H1 (cell line): ENCODE data around the gene HINT3. TPM values are rescaled to one million over a fixed set of nuclear protein-coding genes. Genes with fewer than 3 reads are reported as not detected.

Experiments
- CTCF ChIA-PET: fragments of 300-600 bp; sonication (Branson Sonifier 250); formaldehyde crosslinking; loops from one replicate; lab custom pipeline; 2021; ENCODE audit not compliant: partially characterized antibody; lab: Charles Lee
- POLR2A ChIA-PET: fragments of 300-600 bp; sonication (Branson Sonifier 250); formaldehyde crosslinking; loops from one replicate; lab custom pipeline; 2021; ENCODE audit warnings: inconsistent platforms; ENCODE audit not compliant: partially characterized antibody; lab: Charles Lee
- DNase-seq, 2 experiments: peaks; one replicate each; pipeline versions ENCODE4 v3.0.0 to v3.0.0-alpha.2; 2010 to 2022; ENCODE audit warnings: low spot score in 2 of 2, low read depth in 1 of 2, mixed read lengths in 1 of 2
- FAIRE-seq: peaks from 2 replicates; lab custom pipeline; 2011; peaks lifted over from hg19 to GRCh38; lab: Jason Lieb, UNC
- H2AFZ ChIP-seq: 2 replicates; pipeline ENCODE4 v1.8.1; 2012; ENCODE audit warnings: low read length, inconsistent platforms
- H2AK5ac ChIP-seq: 2 replicates; pipeline ENCODE4 v1.6.1; 2013; ENCODE audit warnings: low read depth, low read length
- H2BK120ac ChIP-seq: replicated peaks from 2 replicates; pipeline ENCODE3; 2013; ENCODE audit warnings: low read depth, low read length, inconsistent platforms
- H2BK12ac ChIP-seq: 2 replicates; pipeline ENCODE4 v1.6.1; 2013; ENCODE audit warnings: low read depth, low read length
- H2BK15ac ChIP-seq: 2 replicates; pipeline ENCODE4 v1.6.1; 2013; ENCODE audit warnings: low read length
- H2BK20ac ChIP-seq: 2 replicates; pipeline ENCODE4 v1.6.1; 2013; ENCODE audit warnings: low read length
- H2BK5ac ChIP-seq: 2 replicates; pipeline ENCODE4 v1.6.1; 2013; ENCODE audit warnings: low read depth, low read length
- H3K14ac ChIP-seq: 2 replicates; pipeline ENCODE4 v1.6.1; 2013; ENCODE audit warnings: inconsistent platforms; ENCODE audit not compliant: insufficient read length
- H3K18ac ChIP-seq: 2 replicates; pipeline ENCODE4 v1.6.1; 2013; ENCODE audit warnings: low read length; ENCODE audit errors: extremely low read depth
- H3K23ac ChIP-seq: 2 replicates; pipeline ENCODE4 v1.6.1; 2013; ENCODE audit warnings: inconsistent platforms; ENCODE audit not compliant: insufficient read length
- H3K23me2 ChIP-seq: 2 replicates; pipeline ENCODE4 v1.6.1; 2013; ENCODE audit warnings: low read depth, low read length
- H3K27ac ChIP-seq: 2 replicates; pipeline ENCODE4 v1.6.1; 2011; ENCODE audit warnings: low read depth, low read length, inconsistent platforms
- H3K27me3 ChIP-seq, 4 experiments: replicated peaks in 1 of 4; 1 replicate in 1 of 4; 2 replicates in 3 of 4; pipeline versions ENCODE4 v1.6.1 to v1.8.1; 2011 to 2013; ENCODE audit warnings: low read length in 3 of 4, mild to moderate bottlenecking in 3 of 4, inconsistent platforms in 2 of 4, mixed read lengths in 2 of 4, moderate library complexity in 1 of 4; ENCODE audit not compliant: control insufficient read depth in 3 of 4, insufficient read depth in 3 of 4; ENCODE audit errors: extremely low read depth in 1 of 4
- H3K36me3 ChIP-seq, 4 experiments: 2 replicates each; pipeline versions ENCODE4 v1.6.1 to v1.8.1; 2011 to 2013; ENCODE audit warnings: mild to moderate bottlenecking in 4 of 4, low read length in 3 of 4, moderate library complexity in 2 of 4, control low read depth in 1 of 4, inconsistent platforms in 1 of 4; ENCODE audit not compliant: insufficient read depth in 4 of 4, control insufficient read depth in 2 of 4
- H3K4ac ChIP-seq: replicated peaks from 2 replicates; pipeline ENCODE3; 2013; ENCODE audit warnings: low read length, low read depth, mixed read lengths, inconsistent platforms; ENCODE audit not compliant: insufficient read length
- H3K4me1 ChIP-seq, 4 experiments: replicated peaks in 1 of 4; 1 replicate in 1 of 4; 2 replicates in 3 of 4; pipeline versions ENCODE4 v1.6.1 to v1.8.1; 2011 to 2013; ENCODE audit warnings: low read length in 3 of 4, inconsistent platforms in 2 of 4, mixed read lengths in 1 of 4; ENCODE audit not compliant: insufficient read depth in 4 of 4, control insufficient read depth in 3 of 4
- H3K4me2 ChIP-seq, 2 experiments: 2 replicates each; pipeline versions ENCODE4 v1.6.1 to v1.8.1; 2011 to 2013; ENCODE audit warnings: low read depth in 2 of 2, low read length in 2 of 2, control low read depth in 1 of 2, inconsistent platforms in 1 of 2, mild to moderate bottlenecking in 1 of 2; ENCODE audit not compliant: insufficient read depth in 1 of 2
- H3K4me3 ChIP-seq, 4 experiments: fragments of 200-600, 300-600 bp in 1 of 4; sonication (generic), shearing (Covaris generic), sonication (Bioruptor Twin) in 1 of 4; 2 replicates each; pipeline versions ENCODE4 v1.5.1 to v1.8.1; 2011 to 2016; ENCODE audit warnings: low read length in 4 of 4, low read depth in 3 of 4, control low read depth in 2 of 4, inconsistent platforms in 2 of 4, mild to moderate bottlenecking in 2 of 4, mixed read lengths in 1 of 4, moderate library complexity in 1 of 4; ENCODE audit not compliant: insufficient read depth in 2 of 4; ENCODE audit errors: extremely low read depth in 1 of 4
- H3K56ac ChIP-seq: replicated peaks from 2 replicates; pipeline ENCODE3; 2013; ENCODE audit warnings: low read depth, mild to moderate bottlenecking, mixed read lengths, low read length, inconsistent platforms; ENCODE audit not compliant: insufficient read length
- H3K79me1 ChIP-seq: 2 replicates; pipeline ENCODE4 v1.6.1; 2013; ENCODE audit warnings: low read depth, low read length, control low read depth
- H3K79me2 ChIP-seq, 2 experiments: 2 replicates each; pipeline versions ENCODE4 v1.6.1 to v1.8.1; 2012 to 2013; ENCODE audit warnings: low read length in 2 of 2, mild to moderate bottlenecking in 2 of 2, inconsistent platforms in 1 of 2; ENCODE audit not compliant: insufficient read depth in 2 of 2, control insufficient read depth in 1 of 2
- H3K9ac ChIP-seq, 4 experiments: replicated peaks in 1 of 4; 1 replicate in 1 of 4; 2 replicates in 3 of 4; pipeline versions ENCODE4 v1.6.1 to v1.8.1; 2011 to 2013; ENCODE audit warnings: low read depth in 3 of 4, low read length in 3 of 4, control low read depth in 2 of 4, mild to moderate bottlenecking in 2 of 4, moderate library complexity in 2 of 4, inconsistent platforms in 1 of 4; ENCODE audit errors: extremely low read depth in 1 of 4
- H3K9me3 ChIP-seq, 2 experiments: 2 replicates each; pipeline versions ENCODE4 v1.6.1 to v1.8.1; 2012 to 2013; ENCODE audit warnings: mild to moderate bottlenecking in 2 of 2, moderate library complexity in 2 of 2, control low read depth in 1 of 2, inconsistent platforms in 1 of 2, low read depth in 1 of 2, low read length in 1 of 2, mixed read lengths in 1 of 2; ENCODE audit not compliant: insufficient read depth in 2 of 2
- H4K20me1 ChIP-seq, 2 experiments: replicated peaks in 1 of 2; 2 replicates each; pipeline versions ENCODE3 to v1.8.1; 2011 to 2013; ENCODE audit warnings: inconsistent platforms in 2 of 2, low read length in 2 of 2, mild to moderate bottlenecking in 1 of 2; ENCODE audit not compliant: insufficient read depth in 2 of 2, control insufficient read depth in 1 of 2
- H4K5ac ChIP-seq: 2 replicates; pipeline ENCODE4 v1.6.1; 2013; ENCODE audit warnings: low read length, low read depth, mixed read lengths, inconsistent platforms; ENCODE audit not compliant: insufficient read length
- H4K8ac ChIP-seq: 2 replicates; pipeline ENCODE4 v1.8.0; 2013; ENCODE audit warnings: mild to moderate bottlenecking, moderate library complexity, low read length, inconsistent platforms; ENCODE audit not compliant: insufficient read depth; ENCODE audit errors: extremely low read depth
- H4K91ac ChIP-seq: replicated peaks from 2 replicates; pipeline ENCODE3; 2013; ENCODE audit warnings: low read length, mixed read lengths, inconsistent platforms; ENCODE audit not compliant: insufficient read length
- ASH2L ChIP-seq: fragments of 200-600, 300-600 bp; sonication (generic); IDR thresholded peaks from one replicate; pipeline ENCODE4 v1.7.1; 2017; ENCODE audit warnings: low read length
- ATF2 ChIP-seq: IDR thresholded peaks from 2 replicates; pipeline ENCODE4 v1.6.1; 2012; ENCODE audit warnings: low read length, inconsistent platforms
- BACH1 ChIP-seq: IDR thresholded peaks from 2 replicates; pipeline ENCODE4 v1.6.1; 2012; ENCODE audit warnings: low read length, improper control_type of control experiment
- CHD1 ChIP-seq: IDR thresholded peaks from 2 replicates; pipeline ENCODE4 v1.6.1; 2012; ENCODE audit warnings: low read depth, low read length, improper control_type of control experiment
- E2F6 ChIP-seq: IDR thresholded peaks from 2 replicates; pipeline ENCODE4 v1.6.1; 2012; ENCODE audit warnings: inconsistent platforms
- EZH2 ChIP-seq: fragments of 200-600 bp; sonication (generic); IDR thresholded peaks from 2 replicates; pipeline ENCODE4 v1.7.1; 2012; ENCODE audit warnings: low read depth, mild to moderate bottlenecking, moderate library complexity, low read length, inconsistent platforms; ENCODE audit not compliant: severe bottlenecking
- GABPA ChIP-seq: IDR thresholded peaks from 2 replicates; pipeline ENCODE4 v1.6.1; 2011; ENCODE audit warnings: mild to moderate bottlenecking, low read length, moderate library complexity, borderline replicate concordance; ENCODE audit not compliant: insufficient read depth
- POLR2AphosphoS5 ChIP-seq: IDR thresholded peaks from 2 replicates; pipeline ENCODE4 v1.6.1; 2011; ENCODE audit warnings: low read depth, low read length
- SIX5 ChIP-seq: IDR thresholded peaks from 2 replicates; pipeline ENCODE4 v1.6.1; 2011; ENCODE audit warnings: mild to moderate bottlenecking, low read depth, low read length
- TAF1 ChIP-seq: IDR thresholded peaks from 2 replicates; pipeline ENCODE4 v1.6.1; 2011; ENCODE audit warnings: mild to moderate bottlenecking, low read depth, low read length
- USF2 ChIP-seq: IDR thresholded peaks from 2 replicates; pipeline ENCODE4 v1.6.1; 2011; ENCODE audit warnings: low read length, improper control_type of control experiment
- WGBS, 2 experiments: shearing (Covaris generic) in 1 of 2; methylation state at CpG; one replicate each; pipeline versions ENCODE4 v1.1.6 to v1.1.7; 2013 to 2015; ENCODE audit warnings: low lambda C conversion rate in 2 of 2, mixed read lengths in 2 of 2, inconsistent platforms in 1 of 2, low coverage in 1 of 2, missing lambda C conversion rate in 1 of 2; ENCODE audit not compliant: insufficient replicate concordance in 2 of 2, insufficient coverage in 1 of 2, insufficient read length in 1 of 2; ENCODE audit errors: extremely low coverage in 1 of 2, missing lambda C conversion rate in 1 of 2; 5-methylcytosine and 5-hydroxymethylcytosine counted together
- polyA plus RNA-seq, 7 experiments: library from polyadenylated mRNA; depleted of rRNA in 3 of 7; stranded (reverse) in 5 of 7; unstranded in 2 of 7; fragments of >200 nt in 5 of 7; fragments of 200-250 nt in 2 of 7; gene quantifications; 1 replicate in 5 of 7; 2 replicates in 1 of 7; 4 replicates in 1 of 7; pipeline versions ENCODE4 v1.2.1 to v1.2.3, GENCODE V29; 2011 to 2013; ENCODE audit warnings: missing spikeins in 2 of 7, mixed read lengths in 2 of 7
- total RNA-seq: library from RNA; stranded (reverse); fragmentation: NEBNext Ultra II Directional; extraction: Animal tissue kit (Norgen Biotek cat#: 25700); gene quantifications from 2 replicates; pipeline ENCODE4 v1.2.1, GENCODE V29; 2021

Gene HINT3
- total and polyA plus RNA-seq, 2 of the 8 experiments (the other 6 are each of a cell fraction or from before 2014, with no cell fraction given), result 1.2 to 7.8 TPM

- H3K18ac ChIP-seq, result no peak overlapping the region
- peaks cover 0 to 6% (median 3%) of the 10 kb centered on the region in 4 experiments; a peak in 4 of 7 replicates for H3K4me1 ChIP-seq
- no peak overlapping the region for H2AFZ ChIP-seq
- CTCF ChIA-PET, result interaction anchor here (0.7 to 6.7 kb wide), 5 partner anchors 9 to 33 kb away, joined by 3 to 31 read pairs (median 4); partner anchors contain the start of gene HINT3
- H2AK5ac ChIP-seq, result no peak overlapping the region
- H3K56ac ChIP-seq, result no peak overlapping the region
- H3K4me2 ChIP-seq, result no peak overlapping the region
- H3K79me1 ChIP-seq, result no peaks in the 10 kb centered on the region
- no peaks in the 10 kb centered on the region for H3K9me3 ChIP-seq
- H3K27me3 ChIP-seq, result no peaks in the 10 kb centered on the region
- no peaks in the 10 kb centered on the region for H3K23me2 ChIP-seq
- POLR2A ChIA-PET, result no interaction called here
- H4K91ac ChIP-seq, result no peak overlapping the region
- H2BK5ac ChIP-seq, result no peak overlapping the region
- no peak overlapping the region for H3K23ac ChIP-seq
- no peak overlapping the region for H3K4me3 ChIP-seq
- FAIRE-seq (no peak), DNase-seq (no peak)
- H2BK15ac ChIP-seq, result no peak overlapping the region
- no peaks in the 10 kb centered on the region for H4K20me1 ChIP-seq
- 90% methylated on average over 4 of the region's 4 CpGs; no CpG with 5 or more reads in 1 of the 2 experiments for WGBS, 2 experiments
- H4K8ac ChIP-seq, result no peak overlapping the region
- H3K4ac ChIP-seq, result no peak overlapping the region
- H2BK12ac ChIP-seq, result no peak overlapping the region
- no peak overlapping the region for H3K9ac ChIP-seq
- no peak overlapping the region for H2BK120ac ChIP-seq
- H3K27ac ChIP-seq, result no peak overlapping the region
- H3K79me2 ChIP-seq, result no peaks in the 10 kb centered on the region
- H2BK20ac ChIP-seq, result no peak overlapping the region
- peaks cover 0 to 11% (median 0%) of the 10 kb centered on the region in 4 experiments; a peak in 2 of 8 replicates for H3K36me3 ChIP-seq
- no peak overlapping the region for H4K5ac ChIP-seq
- no peak overlapping the region for H3K14ac ChIP-seq
- TF ChIP-seq GABPA (no peak), BACH1 (no peak), EZH2 (no peak), E2F6 (no peak), POLR2AphosphoS5 (no peak), USF2 (no peak), SIX5 (no peak), TAF1 (no peak), ATF2 (no peak), CHD1 (no peak), ASH2L (no peak)
Observed at GRCh38 chr6:125923366-125923877, 33.1 kb upstream of the HINT3 start.
